Dendritic cell treated with granulocyte-macrophage colony-stimulating factor and Interleukin-4, amounts not matched to agents 40 ng/mL and 50 ng/mL, for 4 days (primary cell): ENCODE results near the gene MLLT1.

Experiments used
- H3K27ac Mint-ChIP-seq: one replicate; pipeline ENCODE4 v1.8.0; 2022; ENCODE audit warnings: mild to moderate bottlenecking, mixed read lengths
- H3K27me3 Mint-ChIP-seq: one replicate; pipeline ENCODE4 v1.8.0; 2022; ENCODE audit warnings: mild to moderate bottlenecking, mixed read lengths
- H3K36me3 Mint-ChIP-seq: one replicate; pipeline ENCODE4 v1.8.0; 2022; ENCODE audit warnings: low read depth, mixed read lengths
- H3K4me1 Mint-ChIP-seq: one replicate; pipeline ENCODE4 v1.8.0; 2022; ENCODE audit warnings: low read depth, mixed read lengths
- H3K4me3 Mint-ChIP-seq: one replicate; pipeline ENCODE4 v1.8.0; 2022; ENCODE audit warnings: mild to moderate bottlenecking, moderate library complexity, mixed read lengths
- H3K9me3 Mint-ChIP-seq: one replicate; pipeline ENCODE4 v1.8.0; 2022; ENCODE audit warnings: mixed read lengths
- intact Hi-C: fragments of 100-400 bp; cut with micrococcal nuclease; formaldehyde crosslinking; loops from one replicate; pipeline ENCODE4 v1.15.0; 2022

Gene MLLT1

DNA sequence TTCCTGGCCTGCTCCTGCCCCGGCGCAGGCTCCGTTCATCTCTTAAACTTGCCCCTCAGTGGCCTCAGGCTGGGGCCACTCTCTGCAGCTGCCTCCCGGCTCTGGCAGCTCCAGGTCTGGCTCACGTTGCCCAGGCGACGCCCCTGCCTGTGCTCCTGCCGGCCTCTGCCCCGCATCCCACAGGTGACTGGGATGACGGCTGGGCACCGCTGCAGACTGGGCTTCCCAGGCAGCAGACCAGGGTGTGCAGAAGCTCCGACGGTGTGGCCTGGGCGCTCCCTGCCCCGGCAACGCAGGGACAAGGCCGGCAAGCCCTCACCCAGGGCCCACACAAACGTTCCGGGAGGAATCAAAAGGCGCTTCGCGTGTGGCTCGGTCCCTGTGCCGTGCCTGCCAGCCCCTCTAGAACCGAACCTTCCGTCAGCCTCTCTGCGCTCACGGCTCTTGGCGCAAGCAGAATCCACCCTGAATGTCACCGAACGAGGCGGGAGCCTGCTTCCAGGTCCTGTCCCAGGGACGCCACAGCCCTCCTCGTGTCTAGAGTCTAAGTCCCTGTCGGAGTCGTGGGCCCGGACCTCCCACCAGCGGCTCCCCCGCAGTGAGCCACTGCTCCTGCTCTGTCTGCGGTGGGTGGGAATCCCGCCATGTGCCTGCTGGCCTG, 64.8 kb downstream of the MLLT1 start:
- peaks cover 85% of the 10 kb centered on the region for H3K36me3 Mint-ChIP-seq
- no peaks in the 10 kb centered on the region for H3K27me3 Mint-ChIP-seq
- no peak overlapping the region for H3K4me3 Mint-ChIP-seq
- no peak overlapping the region for H3K27ac Mint-ChIP-seq
- H3K9me3 Mint-ChIP-seq, result no peaks in the 10 kb centered on the region
- peaks cover 10% of the 10 kb centered on the region for H3K4me1 Mint-ChIP-seq
- intact Hi-C loops, result loop anchor here (5.0 kb wide), 1 partner anchor 88 kb away; no protein-coding TSS in a partner anchor

DNA sequence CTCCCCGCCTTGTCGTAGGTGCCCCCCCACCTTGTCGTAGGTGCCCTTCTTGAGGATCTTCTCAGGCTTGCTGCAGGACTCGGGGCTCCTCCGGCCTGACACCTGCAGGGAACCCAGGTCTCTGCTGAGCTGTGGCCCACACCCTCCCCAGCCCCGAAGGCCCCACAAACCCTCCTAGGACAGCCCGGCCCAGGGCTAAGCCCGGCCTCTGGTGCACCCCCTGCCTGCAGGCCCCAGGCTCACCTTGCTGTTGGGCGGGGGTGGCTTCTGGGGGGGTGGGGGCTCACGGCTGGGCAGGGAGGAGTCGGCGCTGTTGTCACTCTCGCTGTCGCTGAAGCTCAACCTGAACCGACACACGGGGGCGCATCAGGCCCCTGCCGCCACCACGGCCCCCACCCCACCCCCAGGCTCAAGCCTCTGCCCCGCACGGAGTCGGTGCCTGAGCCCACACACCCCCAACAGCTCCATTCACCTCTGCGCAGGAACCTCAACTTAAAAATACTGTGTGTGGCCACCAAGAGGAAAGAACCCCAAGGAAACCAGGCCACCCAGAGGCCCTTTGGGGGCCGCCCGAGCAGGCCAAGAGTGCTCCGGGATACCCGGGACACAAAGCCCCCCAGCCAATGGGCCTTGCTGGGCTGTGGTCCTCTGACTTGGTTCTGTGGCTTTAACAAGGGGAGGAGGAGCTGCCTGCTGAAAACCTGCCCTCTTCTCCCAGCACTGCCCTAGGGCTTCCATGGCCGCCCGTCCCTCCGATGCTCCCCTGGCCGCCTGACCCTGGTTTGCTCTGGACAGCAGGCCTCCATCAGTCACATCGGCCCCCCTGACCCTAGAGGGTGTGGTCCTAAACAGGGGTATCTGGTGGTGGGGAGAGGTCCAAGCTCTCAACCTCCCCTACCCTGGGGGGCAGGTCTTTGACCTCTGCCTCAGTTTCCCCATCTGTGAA, 65.8 kb downstream of the MLLT1 start:
- H3K27ac Mint-ChIP-seq, result no peak overlapping the region

DNA sequence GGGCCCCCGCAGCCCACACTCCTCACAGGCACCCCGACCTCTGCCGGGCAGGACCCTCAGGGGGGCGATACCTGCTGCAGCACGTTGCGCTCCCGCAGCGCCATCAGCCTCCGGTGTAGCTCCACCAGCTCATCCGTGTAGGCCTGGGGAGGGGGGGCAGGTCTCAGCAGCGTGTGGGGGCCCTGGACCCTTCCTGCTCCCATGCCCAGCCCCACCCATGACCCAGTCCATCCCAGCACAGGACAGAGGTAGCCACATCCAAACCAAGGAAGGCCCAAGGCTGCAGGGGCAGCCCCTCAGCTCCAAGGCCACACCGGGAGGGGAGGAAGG, 66.5 kb downstream of the MLLT1 start:
- no peaks in the 10 kb centered on the region for H3K27me3 Mint-ChIP-seq
- H3K9me3 Mint-ChIP-seq, result no peaks in the 10 kb centered on the region
- H3K4me1 Mint-ChIP-seq, result peaks cover 2% of the 10 kb centered on the region
- peaks cover 77% of the 10 kb centered on the region for H3K36me3 Mint-ChIP-seq
- intact Hi-C loops, result no loop called here
- H3K27ac Mint-ChIP-seq, result no peak overlapping the region
- H3K4me3 Mint-ChIP-seq, result no peak overlapping the region

More for the DNA sequence above, 65.8 kb downstream of the MLLT1 start:
- Mint-ChIP-seq H3K27me3 (no peaks in the 10 kb centered on the region), H3K4me1 (peaks cover 9% of the 10 kb centered on the region), H3K4me3 (no peak overlapping the region), H3K36me3 (peaks cover 77% of the 10 kb centered on the region), H3K9me3 (no peaks in the 10 kb centered on the region)
- intact Hi-C loops, result no loop called here

DNA sequence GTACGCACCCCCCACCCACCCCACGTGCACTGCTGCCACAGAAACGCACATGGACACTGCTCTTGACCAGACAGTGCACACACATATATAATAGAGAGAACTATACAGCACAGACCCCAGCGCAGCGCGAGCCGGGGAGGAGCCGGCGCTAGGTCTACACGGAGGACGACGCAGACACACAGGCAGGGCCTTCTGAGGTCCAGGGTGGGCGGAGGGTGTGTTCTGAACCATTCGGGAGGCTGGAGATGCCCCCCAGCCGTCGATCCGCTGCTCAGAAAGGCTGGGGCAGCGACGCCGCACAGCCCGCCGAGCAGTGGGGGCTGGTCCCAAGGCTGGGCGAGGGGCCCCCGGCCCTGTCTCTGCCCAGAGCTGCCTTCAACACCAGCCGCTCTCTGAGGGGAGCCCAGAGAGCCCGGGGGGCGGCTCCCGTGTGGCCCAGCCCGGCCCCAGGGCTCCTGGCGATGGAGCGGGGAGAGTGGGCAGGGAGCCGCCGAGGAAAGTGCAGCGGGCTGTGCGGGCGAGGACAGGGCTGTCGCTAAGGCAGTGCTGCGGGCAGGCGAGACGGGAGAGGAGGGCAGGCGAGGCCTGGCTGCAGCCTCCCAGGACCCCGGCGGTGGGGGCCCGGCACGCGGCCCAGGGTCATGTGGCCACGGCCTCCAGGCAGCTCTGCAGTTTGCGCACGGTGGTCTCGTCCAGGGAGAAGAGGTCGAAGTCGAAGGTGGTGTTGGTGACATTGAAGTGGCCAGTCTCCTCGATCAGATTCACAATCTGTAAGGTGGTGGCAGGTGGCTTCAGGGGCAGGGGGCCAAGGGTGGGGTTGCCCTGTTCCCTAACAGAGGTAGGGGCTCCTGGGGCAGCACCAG, 67.1 kb downstream of the MLLT1 start:
- intact Hi-C loops, result no loop called here
- Mint-ChIP-seq H3K9me3 (no peaks in the 10 kb centered on the region), H3K27ac (no peak overlapping the region), H3K36me3 (peaks cover 73% of the 10 kb centered on the region), H3K4me3 (no peak overlapping the region), H3K4me1 (no peaks in the 10 kb centered on the region), H3K27me3 (no peaks in the 10 kb centered on the region)

DNA sequence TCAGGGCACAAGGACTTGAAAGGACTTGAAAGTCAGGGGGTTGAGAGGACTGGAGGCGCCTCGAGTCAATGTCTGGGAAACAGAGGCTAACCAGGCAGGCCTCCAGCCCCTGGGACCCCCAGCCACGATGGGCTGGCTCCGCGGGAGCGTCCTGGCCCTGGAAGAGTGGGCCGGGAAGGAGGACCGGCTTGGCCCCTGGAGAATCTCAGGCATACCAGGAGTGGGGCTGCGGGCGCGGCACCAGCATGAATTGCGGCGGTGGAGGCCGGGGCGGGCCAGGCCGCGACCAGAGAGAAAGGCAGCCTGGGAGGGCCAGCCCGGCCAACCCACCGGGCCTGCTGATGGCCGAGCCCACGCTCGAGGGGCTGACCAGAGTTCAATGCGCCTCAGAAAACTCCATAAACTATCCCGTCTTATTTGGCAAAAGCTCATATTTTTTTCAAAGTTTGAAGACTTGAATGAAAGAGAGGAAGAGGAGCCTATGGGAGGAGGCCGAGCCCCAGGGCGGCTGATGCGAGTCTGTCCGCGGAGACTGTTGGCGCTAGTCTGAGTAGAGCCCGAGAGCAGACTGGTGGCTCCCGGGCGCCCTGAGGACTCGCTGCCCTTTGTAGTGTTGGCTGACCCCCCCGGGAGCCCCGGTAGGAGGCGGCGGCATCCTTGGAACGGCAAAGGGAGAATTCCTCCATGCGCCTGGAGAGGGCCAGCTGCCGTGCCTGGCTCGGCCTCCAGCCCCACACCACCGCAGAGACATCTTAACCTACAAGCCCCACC, 68.0 kb downstream of the MLLT1 start:
- Mint-ChIP-seq H3K27ac (no peak overlapping the region), H3K27me3 (no peaks in the 10 kb centered on the region), H3K4me1 (no peaks in the 10 kb centered on the region), H3K9me3 (no peaks in the 10 kb centered on the region), H3K36me3 (peaks cover 65% of the 10 kb centered on the region), H3K4me3 (no peak overlapping the region)
- intact Hi-C loops, result no loop called here

DNA sequence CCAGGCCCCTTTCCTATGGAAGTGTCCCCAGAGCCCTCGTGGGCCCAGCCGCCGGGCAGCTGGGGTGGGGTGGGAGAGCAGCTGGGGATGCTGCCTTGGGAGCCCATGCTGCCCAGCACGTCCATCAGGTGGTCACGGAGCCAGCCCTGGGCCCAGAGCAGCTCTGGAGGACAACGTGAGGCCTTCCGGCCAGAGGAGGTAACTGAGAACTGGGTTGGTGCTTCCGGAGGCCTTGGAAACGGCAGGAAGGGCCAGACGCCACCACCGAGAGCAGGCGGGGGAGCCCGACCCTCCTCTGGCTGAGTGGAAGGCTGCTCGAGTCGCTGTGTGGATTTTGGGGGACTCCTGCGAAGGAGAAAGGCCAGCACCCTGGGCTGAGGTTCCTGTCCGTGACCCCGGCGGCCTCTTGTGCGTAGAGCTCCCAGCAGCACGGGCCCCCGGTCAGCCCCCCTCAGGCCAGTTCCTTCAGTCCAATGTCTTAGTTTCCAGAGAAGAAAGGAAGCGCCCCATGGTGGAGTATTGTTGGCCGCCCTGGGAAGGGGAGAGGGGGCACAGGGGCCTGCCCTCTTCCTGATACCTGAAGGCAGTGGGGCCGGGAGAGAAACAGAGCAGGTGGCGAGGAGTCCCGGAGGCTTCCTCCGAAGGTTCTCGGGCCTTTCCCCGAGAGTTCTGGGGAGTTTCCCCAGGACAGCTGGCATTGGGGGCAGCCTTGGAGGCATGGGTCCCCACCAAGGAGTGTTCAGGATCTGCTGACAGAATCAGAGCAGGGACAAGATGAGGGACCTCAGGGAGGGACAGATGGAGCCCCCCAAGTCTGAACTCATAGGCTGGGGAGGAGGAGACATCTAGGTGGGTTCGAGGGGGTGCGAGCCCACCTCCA, 68.8 kb downstream of the MLLT1 start:
- H3K27ac Mint-ChIP-seq, result no peak overlapping the region
- no peaks in the 10 kb centered on the region for H3K9me3 Mint-ChIP-seq

DNA sequence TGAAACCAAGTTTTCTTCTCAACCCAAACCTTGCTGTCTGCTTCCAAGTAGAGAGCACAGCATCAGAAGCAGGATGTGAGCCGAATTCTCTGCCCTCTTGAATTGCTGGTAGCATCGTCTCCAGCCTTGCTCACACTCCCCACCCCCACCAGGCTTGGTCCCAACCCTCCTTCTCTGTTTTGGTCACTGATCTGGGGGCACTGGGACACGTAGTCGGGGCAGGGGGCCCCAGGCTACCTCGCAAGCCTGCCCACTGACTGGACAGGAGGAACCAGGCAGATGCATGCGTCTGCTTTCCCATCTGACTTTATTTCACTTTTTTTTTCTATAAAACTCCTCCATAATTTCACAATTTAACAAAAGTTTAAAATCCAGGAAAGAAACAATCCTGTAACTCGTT, 69.7 kb downstream of the MLLT1 start:
- no peaks in the 10 kb centered on the region for H3K27me3 Mint-ChIP-seq
- intact Hi-C loops, result no loop called here
- H3K36me3 Mint-ChIP-seq, result peaks cover 48% of the 10 kb centered on the region
- no peak overlapping the region for H3K4me3 Mint-ChIP-seq
- no peak overlapping the region for H3K27ac Mint-ChIP-seq
- no peaks in the 10 kb centered on the region for H3K4me1 Mint-ChIP-seq
- no peaks in the 10 kb centered on the region for H3K9me3 Mint-ChIP-seq

More for the DNA sequence above, 68.8 kb downstream of the MLLT1 start:
- intact Hi-C loops, result no loop called here
- H3K4me3 Mint-ChIP-seq, result no peak overlapping the region
- H3K27me3 Mint-ChIP-seq, result no peaks in the 10 kb centered on the region
- H3K4me1 Mint-ChIP-seq, result no peaks in the 10 kb centered on the region
- H3K36me3 Mint-ChIP-seq, result peaks cover 57% of the 10 kb centered on the region

DNA sequence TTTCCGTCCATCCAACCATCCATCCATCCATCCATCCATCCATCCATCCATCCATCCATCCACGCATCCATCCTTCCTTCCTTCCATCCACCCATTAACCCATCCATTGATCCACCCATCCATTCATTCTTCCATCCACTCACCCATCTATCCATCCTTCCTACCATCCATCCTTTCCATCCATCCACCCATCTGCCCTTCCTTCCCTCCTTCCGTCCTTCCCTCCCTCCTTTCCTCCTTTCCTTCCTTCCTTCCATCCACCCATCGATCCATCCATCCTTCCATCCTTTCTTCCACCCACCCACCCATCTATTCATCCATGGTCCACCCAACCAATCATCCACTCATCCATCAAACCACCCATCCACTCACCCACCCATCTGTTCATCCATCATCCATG, 70.1 kb downstream of the MLLT1 start:
- Mint-ChIP-seq H3K4me3 (no peak overlapping the region), H3K9me3 (no peaks in the 10 kb centered on the region), H3K36me3 (peaks cover 44% of the 10 kb centered on the region), H3K27me3 (no peaks in the 10 kb centered on the region), H3K27ac (no peak overlapping the region), H3K4me1 (no peaks in the 10 kb centered on the region)
- intact Hi-C loops, result no loop called here

DNA sequence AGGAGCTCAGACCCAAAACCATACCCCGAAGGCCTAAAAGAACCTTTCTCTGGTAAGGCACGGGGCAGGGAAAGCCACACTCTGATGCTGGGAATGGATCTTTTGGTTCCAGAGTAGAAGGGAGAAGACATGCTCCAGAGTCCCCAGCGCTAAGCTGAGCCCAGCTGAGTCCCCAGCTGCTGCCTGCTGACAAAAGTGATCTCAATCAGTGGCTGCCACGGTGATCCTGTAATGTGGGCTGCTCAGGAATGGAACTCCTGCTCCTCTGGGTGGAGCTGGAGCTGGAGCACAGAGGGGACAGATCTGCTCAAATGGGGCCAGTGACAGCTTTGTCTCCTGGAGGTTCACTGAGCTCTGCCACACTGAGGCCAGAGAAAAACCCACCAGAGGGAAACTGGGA, 70.5 kb downstream of the MLLT1 start:
- no peak overlapping the region for H3K4me3 Mint-ChIP-seq
- no peak overlapping the region for H3K27ac Mint-ChIP-seq

DNA sequence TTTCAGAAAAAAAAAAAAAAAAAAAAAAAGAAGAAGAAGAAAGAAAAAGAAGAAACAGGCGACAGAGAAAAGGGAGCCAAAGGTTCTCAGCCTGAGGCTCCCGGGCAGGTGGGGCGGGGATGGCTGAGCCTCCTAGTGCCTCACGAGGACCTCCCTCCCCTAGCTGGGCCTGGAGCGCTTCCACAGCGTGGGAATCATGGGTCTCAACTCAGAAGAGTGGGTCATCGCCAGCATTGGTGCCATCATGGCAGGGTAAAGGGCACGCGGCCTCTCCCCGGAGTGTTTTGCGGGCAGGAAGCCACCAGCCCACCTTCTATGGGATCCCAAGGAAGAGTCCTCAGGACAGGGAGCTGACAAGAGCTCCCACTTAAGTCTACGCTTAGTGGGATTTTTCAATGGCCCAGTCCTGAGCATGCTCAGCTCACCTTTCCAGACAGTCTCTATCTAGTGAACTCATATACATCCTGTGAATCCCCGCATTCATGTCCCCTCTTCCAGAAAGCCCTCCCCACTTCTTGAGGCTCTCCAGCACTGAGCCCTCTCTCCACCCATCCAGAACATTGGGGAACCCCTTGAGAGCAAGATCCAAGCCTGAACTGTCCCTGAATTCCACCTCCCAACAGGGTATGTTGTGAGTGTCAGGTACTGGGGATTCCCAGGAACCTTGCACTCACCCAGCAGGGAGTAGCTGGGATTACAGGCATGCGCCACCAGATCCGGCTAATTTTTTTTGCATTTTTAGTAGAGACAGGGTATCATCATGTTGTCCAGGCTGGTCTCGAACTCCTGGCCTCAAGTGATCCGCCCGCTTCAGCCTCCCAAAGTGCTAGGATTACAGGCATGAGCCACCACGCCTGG, 74.7 kb downstream of the MLLT1 start:
- Mint-ChIP-seq H3K4me3 (no peak overlapping the region), H3K27me3 (peaks cover 3% of the 10 kb centered on the region), H3K27ac (no peak overlapping the region), H3K36me3 (no peaks in the 10 kb centered on the region), H3K9me3 (no peaks in the 10 kb centered on the region), H3K4me1 (no peaks in the 10 kb centered on the region)
- intact Hi-C loops, result no loop called here

More for the DNA sequence above, 70.5 kb downstream of the MLLT1 start:
- peaks cover 39% of the 10 kb centered on the region for H3K36me3 Mint-ChIP-seq
- H3K27me3 Mint-ChIP-seq, result peaks cover 1% of the 10 kb centered on the region
- intact Hi-C loops, result no loop called here
- no peaks in the 10 kb centered on the region for H3K9me3 Mint-ChIP-seq
- H3K4me1 Mint-ChIP-seq, result no peaks in the 10 kb centered on the region

DNA sequence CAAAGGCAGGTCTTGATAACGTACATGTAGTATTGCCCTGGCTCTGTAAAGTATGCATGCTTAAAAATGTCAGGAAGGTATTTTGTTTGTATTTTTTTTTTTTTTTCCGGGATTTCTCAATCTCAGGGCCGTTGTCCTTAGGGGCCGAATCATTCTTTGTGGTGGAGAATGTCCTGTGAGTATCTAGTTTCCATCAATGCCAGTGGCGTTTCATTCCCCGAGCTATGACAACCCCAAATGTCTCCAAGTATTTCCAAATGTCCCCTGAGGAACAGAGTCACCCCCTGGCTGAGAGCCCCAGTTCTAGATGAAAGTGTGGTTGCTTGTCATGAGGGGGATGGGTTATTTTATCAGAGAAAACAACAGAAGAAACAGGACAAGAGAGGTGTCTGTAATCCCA, 75.6 kb downstream of the MLLT1 start:
- no peak overlapping the region for H3K4me3 Mint-ChIP-seq
- no peaks in the 10 kb centered on the region for H3K9me3 Mint-ChIP-seq
- peaks cover 2% of the 10 kb centered on the region for H3K4me1 Mint-ChIP-seq
- H3K27me3 Mint-ChIP-seq, result peaks cover 3% of the 10 kb centered on the region
- H3K36me3 Mint-ChIP-seq, result peaks cover 2% of the 10 kb centered on the region
- intact Hi-C loops, result no loop called here
- H3K27ac Mint-ChIP-seq, result no peak overlapping the region
